Pons (tissue), 1 donor: ENCODE data around the gene COL23A1.
A peak's percentile ranks its signal among the peaks of the same experiment; 100 is the strongest.

Experiments
- DNase-seq: peaks from one replicate; pipeline ENCODE4 v3.0.0-alpha.2; 2016; ENCODE audit warnings: low spot score

COL23A1 gene

DNA sequence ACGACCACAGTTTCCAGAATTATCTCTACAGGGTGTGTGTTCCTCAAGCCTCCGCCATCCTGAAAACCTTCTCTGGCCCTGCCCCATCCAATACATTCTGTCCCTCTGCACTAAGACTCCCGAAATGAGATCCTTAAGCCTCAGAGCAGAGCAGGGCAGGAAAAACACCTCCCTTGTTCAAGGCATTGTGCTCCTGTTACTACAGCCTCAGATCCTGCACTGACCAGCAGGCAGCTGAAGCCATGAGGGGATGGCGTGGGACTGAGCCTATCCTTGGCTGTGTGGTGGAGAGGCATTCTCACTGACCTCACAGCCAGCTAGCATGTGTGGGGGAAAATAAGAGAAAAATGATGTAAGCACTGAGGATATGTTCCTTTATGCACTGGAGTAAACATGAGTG, 250.9 kb downstream of the COL23A1 start:
- DNase-seq = no peak

DNA sequence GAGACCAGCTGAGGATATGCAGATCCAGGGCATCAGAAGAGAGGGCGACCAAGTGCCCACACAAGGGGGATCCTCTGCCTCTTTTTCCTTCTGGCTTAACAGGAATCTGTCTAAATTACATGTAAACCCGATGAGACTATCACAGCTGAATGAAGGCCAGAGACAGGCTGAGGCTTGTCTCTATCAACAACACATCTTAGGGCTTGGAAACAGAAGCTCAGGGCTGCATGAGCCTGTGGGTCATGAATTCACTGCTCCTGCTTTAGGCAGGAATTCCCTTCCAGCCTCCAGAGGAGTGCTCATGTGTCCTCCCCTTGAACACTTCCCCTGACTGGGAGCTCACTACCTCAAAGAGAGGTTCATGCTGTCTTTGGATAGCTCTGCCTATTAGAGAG, 251.4 kb downstream of the COL23A1 start:
- no peak for DNase-seq

DNA sequence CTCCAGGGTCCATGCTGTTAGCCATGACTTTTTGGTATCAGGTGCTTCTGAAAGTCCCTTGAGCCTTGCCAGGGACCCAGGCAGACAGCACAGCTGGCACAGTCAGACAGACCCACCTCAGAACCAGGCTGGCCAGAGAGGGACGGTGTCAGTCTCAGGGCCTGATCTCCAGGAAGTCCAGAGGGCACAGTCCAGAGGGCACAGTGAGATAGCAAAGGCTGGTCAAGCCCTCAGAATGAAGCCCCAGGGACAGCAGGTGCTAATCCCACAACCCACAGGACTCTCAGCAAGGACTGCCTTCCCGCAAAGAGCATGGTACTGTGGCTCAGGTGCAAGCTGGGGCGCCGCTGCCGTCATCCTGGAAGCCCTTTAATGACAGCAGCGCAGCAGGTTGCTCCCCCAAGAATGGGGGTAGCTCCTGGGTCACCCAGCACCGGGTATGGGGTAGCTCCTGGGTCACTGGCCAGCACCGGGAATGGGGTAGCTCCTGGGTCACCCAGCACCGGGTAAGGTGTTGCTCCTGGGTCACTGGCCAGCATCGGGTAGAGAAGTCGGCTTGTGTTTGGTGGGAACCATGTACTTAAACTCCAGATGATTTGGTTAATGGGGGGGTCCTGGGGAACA, 252.0 kb downstream of the COL23A1 start:
- no peak for DNase-seq

DNA sequence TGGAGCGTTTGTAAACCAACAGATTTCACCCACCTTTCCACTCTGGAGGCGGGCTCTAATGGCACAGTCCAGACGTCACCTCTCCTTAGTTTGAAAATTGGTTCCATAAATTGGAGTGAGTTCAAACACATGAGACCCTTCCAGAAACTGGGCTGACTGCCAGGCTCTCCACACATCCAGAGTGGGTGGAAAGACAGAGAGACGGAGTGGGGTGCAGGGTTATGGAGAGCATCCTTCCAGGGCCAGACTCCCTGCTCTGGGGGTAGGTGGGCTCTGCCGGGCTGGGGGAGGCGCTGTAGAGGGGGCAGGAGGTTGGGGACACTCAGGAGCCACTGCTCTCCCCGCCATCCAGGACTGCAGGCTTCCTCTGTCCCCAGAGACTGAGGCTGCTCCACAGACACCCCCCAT, 252.9 kb downstream of the COL23A1 start:
- DNase-seq = no peak

- no peak for DNase-seq
These were observed 253.3 kb downstream of the COL23A1 start for GRCh38 chr5:178336889-178337288.

- DNase-seq = no peak
These were observed 254.7 kb downstream of the COL23A1 start for GRCh38 chr5:178335302-178336030.

DNA sequence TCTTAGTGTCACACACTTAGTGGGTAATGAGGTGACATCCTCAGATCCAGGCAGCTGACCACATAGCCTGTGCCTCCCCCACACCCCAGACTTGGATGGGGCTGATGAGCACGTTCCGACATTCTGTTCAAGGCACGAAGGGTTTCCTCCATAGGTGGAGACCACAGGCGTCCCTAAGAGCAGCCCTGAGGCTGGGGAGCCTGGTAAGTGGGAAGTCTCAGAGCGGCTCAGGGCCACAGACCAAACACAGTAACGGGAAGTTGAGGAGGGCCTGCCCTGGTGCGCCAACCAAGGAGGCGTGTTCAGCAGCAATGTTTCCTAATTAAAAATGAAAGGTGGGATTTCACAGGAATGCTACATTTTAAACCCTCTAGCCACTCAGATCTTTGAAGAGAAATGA, 255.3 kb downstream of the COL23A1 start:
- no peak for DNase-seq

- DNase-seq = no peak
These were observed 256.2 kb downstream of the COL23A1 start for GRCh38 chr5:178333821-178334481.

DNA sequence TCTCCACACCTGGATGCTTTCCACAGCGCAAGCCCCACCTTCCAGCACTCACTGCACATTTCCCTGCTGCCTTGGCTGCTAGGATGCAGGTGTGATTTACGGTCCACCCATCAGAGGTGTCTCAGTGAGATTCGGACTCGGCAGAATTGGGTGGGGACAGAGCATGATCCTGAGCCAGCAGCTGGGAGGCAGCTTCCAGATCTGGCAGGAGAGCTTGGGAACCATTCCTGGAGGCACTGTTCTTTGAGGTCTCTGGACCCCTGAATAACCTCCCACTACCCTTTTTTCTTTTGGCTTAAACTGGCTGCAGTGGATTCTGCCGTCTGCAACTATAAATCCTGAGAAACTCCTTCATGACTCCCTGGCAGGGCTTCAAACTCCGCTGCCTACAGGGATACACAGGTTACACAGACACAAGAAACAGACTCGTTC, 258.0 kb downstream of the COL23A1 start:
- no peak for DNase-seq

DNA sequence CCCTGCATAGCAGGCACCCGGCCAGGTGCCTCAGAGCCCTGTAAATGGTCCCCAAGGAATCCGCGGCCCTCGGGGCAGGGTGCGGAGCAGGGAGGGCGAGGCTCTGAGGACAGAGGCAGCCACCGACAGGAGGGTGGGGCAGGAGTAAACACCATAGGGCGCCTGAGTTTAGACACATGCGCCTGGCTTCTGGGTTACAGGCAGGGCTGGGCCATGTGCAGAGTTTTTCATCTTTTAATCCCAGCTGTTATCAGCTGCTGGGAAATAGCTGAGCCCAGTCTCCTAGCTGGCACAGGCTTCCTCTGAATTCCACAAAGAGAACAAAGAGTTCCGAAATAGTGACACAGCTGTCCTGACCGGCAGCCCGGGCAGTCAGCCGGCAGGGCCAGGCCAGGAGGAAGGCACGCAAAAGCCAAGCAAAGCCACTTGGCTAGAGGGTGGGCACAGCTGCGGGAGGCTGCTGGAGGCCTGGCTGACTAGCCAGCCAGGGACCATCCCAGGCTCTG, 258.6 kb downstream of the COL23A1 start:
- DNase-seq = peak; percentile 95

- peak; percentile 52 for DNase-seq
These were observed 259.3 kb downstream of the COL23A1 start for GRCh38 chr5:178330791-178331404.

- DNase-seq = no peak
These were observed 261.1 kb downstream of the COL23A1 start for GRCh38 chr5:178328826-178329730.

DNA sequence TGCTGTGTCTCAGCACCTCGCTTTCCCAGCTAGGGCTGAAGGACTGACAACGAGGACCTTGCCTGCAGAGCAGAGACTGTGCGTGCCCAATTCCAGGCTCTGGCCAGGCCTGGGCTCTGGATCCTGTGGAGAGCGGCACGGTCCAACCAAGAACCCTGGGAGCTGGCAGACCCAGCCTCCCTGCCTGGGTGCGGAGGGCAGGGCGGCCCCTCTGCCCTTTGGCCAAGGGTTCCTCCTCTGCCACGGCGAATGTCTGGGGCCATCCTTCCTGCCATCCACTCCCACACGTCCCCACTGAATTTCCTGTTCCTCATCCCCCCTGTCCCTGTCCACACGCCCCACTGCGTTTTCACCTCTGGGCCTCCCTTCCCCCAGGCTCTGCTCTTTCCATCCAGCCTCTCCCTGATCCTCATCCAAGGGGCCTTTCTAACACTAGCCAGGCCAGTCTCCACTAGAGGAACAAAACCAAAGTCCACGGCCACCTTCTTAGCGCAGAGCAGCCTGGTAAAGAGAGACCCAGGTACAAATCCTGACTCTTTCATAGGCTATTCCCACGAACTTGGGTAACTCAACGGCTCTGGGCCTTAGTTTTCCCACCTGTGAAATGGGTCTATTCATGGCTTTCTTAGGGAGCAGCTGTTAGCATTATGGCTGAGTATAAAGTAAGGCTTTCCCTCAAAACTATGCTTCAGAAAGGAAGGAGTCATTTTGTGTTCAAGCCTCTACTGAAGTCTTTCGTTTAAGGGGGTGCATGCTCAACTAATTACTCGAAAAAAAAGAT, 262.1 kb downstream of the COL23A1 start:
- DNase-seq = no peak

GRCh38 chr5:178327446-178327845, 262.7 kb downstream of the COL23A1 start:
- no peak for DNase-seq

GRCh38 chr5:178326374-178326715, 263.8 kb downstream of the COL23A1 start:
- DNase-seq = no peak

- no peak for DNase-seq
These were observed 264.4 kb downstream of the COL23A1 start for GRCh38 chr5:178325679-178326373.

DNA sequence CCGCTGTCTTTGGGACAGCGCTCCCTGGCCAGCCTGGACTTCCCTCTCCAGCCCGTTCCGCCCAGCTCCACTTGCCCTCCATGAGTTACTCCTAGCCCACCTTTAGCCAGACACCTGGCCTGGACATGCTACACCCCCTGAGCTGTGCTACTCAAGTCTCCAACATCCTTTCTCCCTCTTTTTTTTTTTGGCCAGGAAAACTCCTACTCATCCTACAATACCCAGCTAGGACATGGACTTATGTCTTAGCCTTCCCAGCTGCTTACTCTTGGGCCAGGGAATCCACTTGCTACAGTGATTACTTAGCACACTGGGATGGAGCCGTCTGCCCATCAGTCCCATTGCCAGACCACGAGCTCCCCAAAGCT, 264.9 kb downstream of the COL23A1 start:
- no peak for DNase-seq

GRCh38 chr5:178324481-178325310, 265.5 kb downstream of the COL23A1 start:
- no peak for DNase-seq

- DNase-seq = no peak
These were observed 266.2 kb downstream of the COL23A1 start for GRCh38 chr5:178323961-178324360.

DNA sequence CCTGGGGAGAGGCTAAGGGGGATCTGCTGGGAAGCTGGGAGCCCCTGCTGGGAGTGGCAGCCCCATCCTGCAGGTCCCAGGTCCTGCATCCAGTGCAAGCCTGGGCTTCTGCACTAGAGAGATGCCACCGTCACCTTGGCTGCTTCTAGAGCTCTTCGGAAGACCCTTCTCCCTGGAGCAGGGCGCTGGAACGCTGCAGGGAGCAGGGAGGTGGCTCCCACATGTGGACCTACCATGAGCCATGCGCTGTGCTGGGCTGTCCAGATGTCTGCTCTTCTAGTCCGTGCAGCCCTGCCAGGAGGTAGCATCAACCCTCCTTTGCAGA, 266.7 kb downstream of the COL23A1 start:
- no peak for DNase-seq
